NCI-H2196 treated with DMSO at 0.1 percent for 48 hours (cell line): Measurements from ENCODE around the gene MUC5B.
"Not testable (repeated sequence)": the region's sequence is repeated elsewhere in the genome, so short reads cannot be mapped to it uniquely, and the experiment has no call there.

Experiments used
- DNase-seq: peaks from one replicate; lab custom pipeline; 2025; ENCODE audit not compliant: unreplicated experiment; lab: John Stamatoyannopoulos, UW

MUC5B gene

GRCh38 chr11:1261241-1262071, 38.6 kb downstream of the MUC5B start:
- no peak for DNase-seq

GRCh38 chr11:1262172-1263006, 39.5 kb downstream of the MUC5B start:
- peak; percentile 81 for DNase-seq

- DNase-seq, result no peak
Observed at GRCh38 chr11:1263010-1263409, 40.1 kb downstream of the MUC5B start.

GRCh38 chr11:1264444-1264843, 41.6 kb downstream of the MUC5B start:
- not testable (repeated sequence) for DNase-seq

DNA sequence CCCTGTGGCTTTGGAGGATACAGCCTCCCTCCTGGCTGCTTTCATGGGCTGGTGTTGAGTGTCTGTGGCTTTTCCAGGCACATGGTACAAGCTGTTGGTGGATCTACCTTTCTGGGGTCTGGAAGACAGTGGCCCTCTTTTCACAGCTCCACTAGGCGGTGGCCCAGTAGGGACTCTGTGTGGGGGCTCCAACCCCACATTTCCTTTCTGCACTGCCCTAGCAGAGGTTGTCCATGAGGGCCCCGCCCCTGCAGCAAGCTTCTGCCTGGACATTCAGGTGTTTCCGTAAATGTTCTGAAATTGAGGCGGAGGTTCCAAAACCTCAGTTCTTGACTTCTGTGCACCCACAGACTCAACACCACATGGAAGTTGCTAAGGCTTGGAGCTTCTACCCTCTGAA, 42.6 kb downstream of the MUC5B start:
- DNase-seq, result not testable (repeated sequence)

GRCh38 chr11:1266976-1267375, 44.1 kb downstream of the MUC5B start:
- not testable (repeated sequence) for DNase-seq

- no peak for DNase-seq
Observed at GRCh38 chr11:1267441-1268100, 44.7 kb downstream of the MUC5B start.

- no peak for DNase-seq
Observed at GRCh38 chr11:1269957-1270356, 47.1 kb downstream of the MUC5B start.

DNA sequence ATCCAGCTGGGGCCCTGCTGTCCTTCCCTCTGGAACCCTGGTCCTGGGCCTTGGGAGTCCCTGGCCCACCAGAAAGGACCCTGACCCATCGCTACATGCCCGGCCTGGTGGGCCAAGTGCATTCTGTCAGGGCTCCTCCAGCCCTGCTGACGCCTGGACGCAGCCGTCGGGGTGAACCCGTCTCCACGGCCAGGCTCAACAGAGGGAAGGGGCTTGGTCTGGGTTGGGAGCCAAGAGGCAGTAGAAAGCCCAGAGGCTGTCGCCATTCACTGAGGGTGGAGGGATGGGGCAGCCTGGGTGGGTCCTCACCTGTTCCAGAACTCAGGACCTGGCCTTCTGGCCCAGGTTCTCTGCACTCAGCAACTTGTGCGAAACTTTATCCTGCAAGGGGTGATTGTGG, 47.6 kb downstream of the MUC5B start:
- DNase-seq, result no peak

DNA sequence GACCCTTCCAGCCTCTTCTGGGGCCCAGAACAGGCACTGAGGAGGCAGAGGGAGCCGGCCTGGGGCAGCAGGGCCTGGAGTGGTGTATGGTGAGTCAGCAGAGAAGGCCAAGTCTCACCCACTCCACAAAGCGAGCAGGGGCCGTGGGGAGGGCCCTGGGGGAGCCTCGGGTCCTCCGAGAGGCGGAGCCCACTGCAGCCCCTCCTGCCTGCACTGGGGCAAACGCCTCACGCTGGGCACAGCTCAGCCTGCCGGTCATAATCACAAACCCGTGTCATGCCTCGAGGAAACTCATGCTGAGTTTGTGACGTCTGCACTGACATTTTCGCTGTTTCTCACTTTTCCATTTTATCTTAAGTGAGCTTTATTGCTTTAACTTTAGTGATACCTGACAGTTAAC, 48.1 kb downstream of the MUC5B start:
- no peak for DNase-seq

DNA sequence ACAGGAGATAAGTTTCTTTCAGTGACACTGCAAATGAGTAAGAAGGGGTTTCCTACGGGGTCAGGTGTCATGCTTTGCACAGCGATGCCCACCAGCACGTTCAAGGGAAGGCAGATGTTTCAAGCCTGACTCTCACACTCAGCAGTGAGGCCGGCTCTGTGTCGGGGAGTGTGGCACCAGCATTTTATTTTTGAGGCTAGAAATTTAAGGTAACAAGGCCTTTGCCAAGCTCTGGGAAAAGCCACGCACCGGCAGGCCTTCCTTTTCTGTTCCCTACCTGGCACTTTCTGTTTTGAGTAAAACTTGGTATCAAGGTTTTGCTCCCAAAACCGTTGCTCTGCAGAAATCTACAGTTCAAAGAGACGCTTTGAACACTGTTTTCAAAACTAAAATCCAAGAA, 48.5 kb downstream of the MUC5B start:
- DNase-seq, result no peak

DNA sequence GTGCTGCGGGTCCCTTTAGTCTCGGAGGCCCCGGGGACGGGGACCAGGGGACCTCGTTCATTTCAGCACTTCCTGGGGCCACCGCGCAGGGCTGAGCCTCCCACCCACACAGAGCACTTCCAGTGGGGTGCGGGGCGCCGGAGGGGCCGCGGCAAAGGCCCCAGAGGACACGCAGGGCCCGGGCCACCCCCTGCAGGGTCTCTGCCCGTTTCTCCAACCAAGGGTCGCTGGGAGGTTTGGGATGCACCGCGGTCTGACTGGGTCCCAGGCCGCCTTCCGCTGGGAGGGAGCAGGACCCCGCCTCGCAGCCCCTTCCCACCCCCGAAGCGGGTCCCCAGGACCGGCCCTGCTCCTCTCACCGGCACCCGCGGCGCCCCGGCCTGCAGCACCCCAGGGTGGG, 49.1 kb downstream of the MUC5B start:
- DNase-seq, result no peak

GRCh38 chr11:1272531-1272930, 49.7 kb downstream of the MUC5B start:
- DNase-seq, result no peak

GRCh38 chr11:1274501-1274900, 51.6 kb downstream of the MUC5B start:
- DNase-seq, result no peak

- DNase-seq, result no peak
Observed at GRCh38 chr11:1275021-1275420, 52.2 kb downstream of the MUC5B start.

- DNase-seq, result peak; percentile 25
Observed at GRCh38 chr11:1276041-1276790, 53.4 kb downstream of the MUC5B start.

GRCh38 chr11:1276866-1277615, 54.2 kb downstream of the MUC5B start:
- DNase-seq, result no peak

GRCh38 chr11:1277936-1278512, 55.2 kb downstream of the MUC5B start:
- DNase-seq, result no peak

GRCh38 chr11:1278766-1279673, 56.2 kb downstream of the MUC5B start:
- no peak for DNase-seq
